NCI-H2227 treated with DMSO at 0.1 percent for 48 hours (cell line): Measurements from ENCODE around the gene COL28A1.

Source experiments
- DNase-seq: peaks from one replicate; lab custom pipeline; 2025; lab: John Stamatoyannopoulos, UW

The COL28A1 gene

DNA sequence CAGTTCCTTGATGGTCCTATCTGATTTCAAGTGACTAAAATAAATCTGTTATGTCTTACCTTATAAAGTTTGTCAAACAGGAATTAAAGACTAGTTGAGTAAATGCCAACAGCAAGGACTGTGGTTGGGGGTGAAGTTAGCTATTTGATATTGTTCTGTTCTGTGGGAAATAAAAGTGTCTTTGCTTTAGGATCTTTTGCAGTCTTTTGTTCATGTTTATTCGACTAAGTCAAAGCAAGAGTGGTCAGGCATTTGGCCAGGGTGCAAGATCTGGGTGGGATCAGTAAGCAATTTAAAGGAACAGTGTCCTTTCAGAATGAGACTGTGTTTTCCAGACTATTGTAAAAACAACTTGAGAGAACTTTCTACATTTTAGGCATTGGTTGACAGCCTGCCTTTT lies at the start of gene COL28A1:
COL28A1 (minus strand) TSS at position 183 of the 400 bp plus-strand sequence. CDS start 2,998 bp downstream, outside the sequence.
- DNase-seq = no peak

DNA sequence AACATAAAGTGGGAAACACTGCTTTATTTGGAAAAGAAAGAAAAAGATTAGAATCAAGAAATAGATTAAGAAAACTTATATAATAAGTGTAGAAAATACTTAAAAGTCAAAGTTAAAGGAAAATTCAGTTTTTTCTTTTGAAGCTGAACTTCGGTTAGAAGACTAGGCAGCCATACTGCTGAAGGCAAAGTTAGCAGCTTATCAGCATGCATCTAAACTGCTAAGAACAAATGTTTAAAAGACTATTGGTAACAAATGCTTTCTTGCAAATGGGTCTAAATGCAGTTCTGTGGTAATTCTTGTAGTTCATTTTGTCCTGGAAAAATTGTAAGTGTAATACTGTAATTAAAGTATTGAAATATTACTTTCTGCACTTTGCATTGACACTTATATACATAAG lies 49.0 kb upstream of the COL28A1 start:
- no peak for DNase-seq

DNA sequence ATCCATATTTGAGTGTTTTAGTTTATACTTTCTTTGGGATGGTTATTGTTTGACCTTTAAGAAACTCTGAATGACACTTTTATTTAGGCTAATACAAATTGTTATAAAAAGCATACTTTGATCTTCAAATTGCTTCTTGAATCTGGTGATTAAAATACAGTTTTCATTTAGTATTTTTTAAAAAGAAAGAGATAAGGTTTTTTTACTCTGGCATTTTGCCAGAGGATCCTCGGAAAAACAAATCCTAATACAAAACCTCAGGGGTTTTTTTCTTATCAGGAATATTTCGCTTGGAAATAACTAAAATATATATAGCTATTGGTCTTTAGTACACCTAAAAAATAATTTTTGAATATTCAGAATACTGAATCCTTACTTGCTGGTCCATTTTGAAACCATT lies 48.1 kb upstream of the COL28A1 start:
- no peak for DNase-seq

DNA sequence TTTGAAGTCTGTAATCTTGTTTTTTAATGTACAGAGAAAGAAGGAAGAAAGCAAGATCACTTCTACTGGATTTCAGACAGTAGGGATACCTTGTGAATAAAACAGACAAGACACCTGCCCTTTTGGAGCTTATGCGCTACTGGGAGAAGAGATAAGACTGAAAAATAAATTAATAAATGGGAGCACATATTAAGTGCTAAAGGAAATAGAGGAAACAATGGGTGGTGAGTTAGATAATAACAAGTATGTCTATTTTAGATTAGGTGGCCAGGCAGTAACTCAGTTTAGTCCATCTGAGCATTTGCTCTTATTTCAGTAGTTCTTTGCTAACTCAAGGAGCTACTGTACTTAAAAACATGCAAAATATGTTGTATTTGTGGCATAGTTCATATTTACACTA lies 46.9 kb upstream of the COL28A1 start:
- no peak for DNase-seq

DNA sequence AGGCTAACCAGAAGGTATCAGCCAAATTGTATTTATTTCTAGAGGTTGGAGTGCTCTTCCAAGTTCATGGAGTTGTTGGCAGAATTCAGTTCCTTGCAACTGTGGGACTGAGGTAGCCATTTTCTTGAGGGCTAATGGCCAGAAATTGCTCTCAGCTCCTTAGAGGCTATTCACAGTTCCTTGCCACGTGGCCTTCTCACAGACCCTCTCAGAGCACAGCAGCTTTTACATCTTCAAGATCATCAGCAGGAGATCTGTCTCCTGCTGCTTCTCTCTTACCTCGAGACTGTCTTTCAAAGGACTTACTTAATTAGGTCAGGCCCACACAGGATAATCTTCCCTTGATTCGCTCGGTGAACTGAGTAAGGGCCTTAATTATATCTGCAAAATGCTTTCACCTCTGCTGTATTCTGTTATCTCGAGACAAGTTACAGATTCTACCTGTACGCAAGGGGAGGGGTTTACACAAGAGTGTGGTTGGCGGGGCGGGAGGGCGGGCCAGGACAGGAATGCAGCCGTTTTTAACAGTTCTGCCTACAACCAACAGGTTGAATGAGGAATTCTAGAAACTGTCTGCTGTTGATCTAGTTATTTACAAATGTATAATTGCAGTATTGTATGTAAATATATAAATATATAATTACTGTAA lies 46.0 kb upstream of the COL28A1 start:
- peak; percentile 82 for DNase-seq

DNA sequence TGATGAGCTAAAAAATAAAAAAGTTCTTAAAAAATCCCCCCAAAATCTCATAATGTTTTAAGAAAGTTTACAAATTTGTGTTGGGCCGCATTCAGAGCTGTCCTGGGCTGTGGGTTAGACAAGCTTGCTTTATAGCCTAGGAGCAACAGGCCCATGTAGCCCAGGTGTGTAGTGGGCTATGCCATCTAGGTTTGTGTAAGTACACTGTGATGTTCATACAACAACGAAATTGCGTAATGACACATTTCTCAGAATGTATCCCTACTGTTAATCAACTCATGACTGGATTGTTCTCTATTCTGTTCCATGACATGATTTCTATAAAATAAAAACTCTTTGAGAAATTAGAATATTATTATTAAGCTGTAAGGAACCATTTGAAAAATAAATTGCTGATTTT lies 44.0 kb upstream of the COL28A1 start:
- no peak for DNase-seq

DNA sequence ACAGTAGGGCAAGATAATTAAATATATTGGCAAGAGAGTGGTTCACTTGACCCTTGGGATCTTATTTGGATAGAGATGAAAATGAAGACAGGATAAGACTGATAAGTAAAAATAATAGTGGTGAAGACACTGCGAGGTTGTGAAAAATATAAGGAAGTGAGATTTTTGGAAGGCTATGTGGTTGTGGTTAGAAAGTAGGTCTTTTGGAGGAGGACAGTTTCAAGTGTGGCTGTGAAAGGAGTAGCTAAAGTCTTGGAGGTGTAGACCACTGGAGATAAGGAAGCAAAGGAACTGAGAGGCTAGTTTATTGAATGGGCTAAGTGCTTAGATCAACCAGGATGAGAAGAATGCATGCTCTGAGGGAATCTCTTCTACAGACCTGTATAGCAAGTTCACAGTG lies 42.2 kb upstream of the COL28A1 start:
- DNase-seq = no peak

DNA sequence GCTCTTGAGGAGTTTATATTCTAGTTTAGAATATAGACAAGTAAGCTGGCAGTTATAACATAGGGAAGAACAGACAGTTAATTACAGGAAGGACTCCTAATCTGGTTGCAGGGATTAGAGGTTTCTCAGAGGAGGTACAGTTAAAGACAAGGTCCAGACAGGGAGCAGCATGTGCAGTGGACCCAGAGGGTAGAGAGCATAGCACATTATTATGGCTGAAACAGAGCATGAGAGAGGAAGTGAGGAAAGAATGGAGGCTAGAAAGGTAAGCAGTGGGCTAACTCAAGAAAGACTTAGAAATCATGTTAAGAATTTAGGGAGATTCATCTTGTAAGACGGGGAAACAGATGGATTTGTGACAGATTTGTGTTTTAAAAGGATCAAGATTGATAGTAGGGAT lies 40.7 kb upstream of the COL28A1 start:
- DNase-seq = no peak

DNA sequence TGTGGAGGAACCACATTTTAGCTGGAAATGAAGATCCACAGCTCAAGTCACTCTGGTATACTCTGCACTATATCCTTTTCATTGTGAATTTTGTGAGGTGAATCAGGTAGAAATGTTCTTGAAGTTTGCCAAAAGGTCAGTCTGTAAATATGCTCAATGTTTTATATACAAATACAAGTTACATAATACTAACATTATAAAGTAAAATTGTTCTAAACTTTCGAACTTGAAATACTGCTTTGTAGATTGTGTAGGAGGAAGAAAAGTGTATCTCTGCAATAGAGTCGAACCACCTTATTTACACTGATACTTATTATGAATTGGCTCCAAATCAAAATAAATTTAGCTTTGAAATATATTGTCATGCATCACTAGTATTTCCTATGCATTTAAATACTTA lies 38.0 kb upstream of the COL28A1 start:
- DNase-seq = no peak

DNA sequence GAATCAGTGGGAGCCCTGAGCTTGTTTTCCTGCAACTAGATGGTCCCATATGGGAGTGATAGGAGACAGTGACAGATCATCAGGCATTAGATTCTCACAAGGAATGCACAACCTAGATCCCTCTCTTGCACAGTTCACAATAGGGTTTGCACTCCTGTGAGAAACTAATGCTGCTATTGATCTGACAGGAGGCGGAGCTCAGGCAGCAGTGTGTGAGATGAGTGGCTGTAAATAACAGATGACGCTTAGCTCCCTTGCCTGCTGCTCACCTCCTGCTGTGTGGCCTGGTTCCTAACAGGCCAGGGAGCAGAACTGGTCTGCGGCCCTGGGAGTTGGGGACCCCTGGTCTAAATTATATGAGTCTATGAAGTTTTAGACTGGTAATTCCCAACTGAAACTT lies 34.9 kb upstream of the COL28A1 start:
- DNase-seq = no peak

DNA sequence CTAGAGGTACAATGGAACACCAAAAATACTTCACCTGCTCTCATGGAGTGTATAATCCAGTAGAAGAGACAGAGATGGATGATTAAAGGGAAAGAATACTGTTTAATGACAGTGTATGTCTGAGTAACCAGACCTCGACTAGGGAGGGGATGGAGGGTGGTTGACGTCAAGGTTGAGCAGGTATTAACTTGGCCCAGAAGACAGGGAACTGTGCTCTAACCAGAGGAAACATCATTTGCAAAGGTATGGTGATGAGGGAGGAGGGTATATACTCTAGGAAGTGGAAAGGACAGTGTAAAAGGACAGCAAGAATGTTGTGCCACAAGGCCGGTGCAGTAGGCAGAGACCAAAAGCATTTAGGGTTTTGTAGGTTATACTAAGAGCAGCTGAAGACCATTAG lies 33.9 kb upstream of the COL28A1 start:
- DNase-seq = no peak

DNA sequence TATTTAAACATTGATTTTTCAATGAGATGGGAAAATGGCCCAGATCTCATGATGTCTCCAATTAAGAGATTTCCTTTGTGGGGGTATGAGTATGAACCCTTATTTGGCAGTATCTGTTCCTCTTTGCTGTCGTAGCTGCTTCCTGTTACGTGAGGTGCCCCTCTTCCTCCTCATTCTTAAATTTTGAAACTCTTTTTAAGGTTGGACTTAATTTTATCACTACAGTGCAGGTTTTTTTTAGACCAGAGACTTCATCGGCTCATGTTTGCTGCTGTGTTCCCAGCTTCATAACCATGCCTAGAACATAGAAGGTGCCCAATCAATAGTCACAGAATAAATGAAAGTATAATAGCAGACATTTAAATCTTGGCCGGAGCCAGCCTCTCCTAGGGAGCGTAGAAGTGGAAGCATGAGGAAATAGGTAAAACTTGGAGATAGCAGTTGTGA lies 33.4 kb upstream of the COL28A1 start:
- no peak for DNase-seq

DNA sequence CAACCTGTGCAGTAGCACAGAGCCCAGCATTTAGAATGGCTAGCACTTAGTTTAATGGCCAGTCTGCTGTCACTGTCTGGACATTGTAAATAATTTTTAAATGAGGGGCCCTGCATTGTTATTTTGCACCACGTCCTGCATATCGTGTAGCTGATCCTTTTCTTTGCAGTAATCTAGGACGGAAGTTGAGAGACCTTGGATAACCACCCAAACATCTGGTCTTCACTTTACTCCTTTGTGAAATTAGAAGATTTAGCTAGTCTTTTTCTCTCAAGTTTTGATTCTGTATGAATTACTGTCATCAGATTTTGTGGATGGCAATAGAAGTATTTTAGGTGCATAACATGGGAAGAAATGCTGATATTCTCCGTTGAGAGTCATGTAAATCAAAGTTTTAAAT lies 32.9 kb upstream of the COL28A1 start:
- no peak for DNase-seq

DNA sequence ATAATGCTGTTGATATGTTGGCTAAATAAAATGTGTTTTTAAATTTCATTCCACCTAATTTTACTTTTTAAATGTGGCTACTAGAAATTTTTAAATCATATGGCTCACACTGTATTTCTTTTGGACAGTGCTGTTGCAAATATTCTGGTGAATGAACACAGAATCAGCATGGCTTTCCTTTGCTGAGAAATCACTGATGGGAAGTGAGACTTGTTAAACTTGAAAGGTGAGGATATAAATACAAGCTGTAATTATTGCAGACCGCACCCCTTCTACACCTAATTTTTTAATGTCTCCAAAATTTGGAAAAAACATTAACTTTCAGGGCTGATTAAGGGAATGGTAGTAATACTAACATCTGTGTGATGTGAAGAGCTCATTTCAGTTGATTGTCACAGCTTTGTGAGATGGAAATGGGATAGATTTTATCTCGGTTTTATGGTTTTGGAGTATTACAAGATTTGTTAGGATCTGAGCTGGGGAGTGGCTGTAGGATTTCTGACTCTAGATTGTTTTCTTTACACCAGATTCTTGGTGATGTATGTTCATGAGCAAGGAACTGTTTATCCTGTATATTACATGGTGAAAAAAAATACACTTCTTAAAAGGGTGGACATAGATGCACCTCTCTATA lies 32.3 kb upstream of the COL28A1 start:
- no peak for DNase-seq

DNA sequence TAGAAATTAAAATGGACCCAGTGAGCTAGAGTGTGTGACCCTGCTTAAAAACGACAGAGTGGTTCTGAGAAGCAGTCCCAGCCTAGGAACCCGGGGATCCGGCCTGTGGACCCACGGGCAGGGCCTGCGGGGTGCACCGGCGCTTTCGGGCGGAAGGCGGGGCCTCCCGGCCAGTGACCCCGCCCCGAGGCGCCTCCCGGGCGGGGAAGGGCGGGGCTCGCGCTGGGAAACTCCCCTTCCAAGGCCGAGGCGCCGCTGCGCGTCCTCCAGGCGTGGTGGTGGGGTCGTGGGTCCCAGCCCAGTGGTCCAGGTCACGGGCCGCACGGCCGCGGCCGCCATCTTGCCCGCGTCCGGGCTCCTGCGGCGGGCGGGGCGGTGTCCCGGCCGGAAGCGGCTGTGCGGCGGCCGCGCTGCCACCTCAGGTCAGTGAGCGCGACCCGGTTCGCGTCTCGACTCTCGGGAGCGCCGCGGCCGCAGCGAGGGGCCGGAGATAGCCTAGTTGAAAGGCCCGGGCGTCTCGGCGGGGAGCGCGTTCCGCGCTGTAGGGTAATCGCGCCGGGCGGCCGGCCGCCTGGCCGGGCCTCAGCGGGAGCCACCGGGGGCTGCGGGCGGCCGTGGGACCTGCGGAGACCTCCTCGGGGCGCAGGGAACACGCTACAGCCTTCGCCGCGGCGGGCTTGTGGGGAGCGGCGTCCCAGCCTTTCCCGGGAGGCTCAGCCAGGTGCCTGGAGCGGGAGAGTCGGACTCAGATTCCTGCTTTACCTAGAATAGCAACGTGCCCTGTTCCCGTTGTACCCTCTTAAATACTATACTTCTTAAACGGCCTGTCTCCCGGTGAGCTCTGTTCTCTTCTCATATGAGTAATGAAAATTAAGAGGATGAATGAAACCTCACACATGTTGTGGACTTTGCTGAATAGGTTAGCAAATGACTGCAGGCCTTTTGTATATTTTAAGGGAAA lies 31.3 kb upstream of the COL28A1 start, which contains the start of gene MIOS:
MIOS (plus strand) TSS at position 234 of the 961 bp plus-strand sequence. CDS start 5,592 bp downstream, outside the sequence.
- DNase-seq = peak; percentile 19

DNA sequence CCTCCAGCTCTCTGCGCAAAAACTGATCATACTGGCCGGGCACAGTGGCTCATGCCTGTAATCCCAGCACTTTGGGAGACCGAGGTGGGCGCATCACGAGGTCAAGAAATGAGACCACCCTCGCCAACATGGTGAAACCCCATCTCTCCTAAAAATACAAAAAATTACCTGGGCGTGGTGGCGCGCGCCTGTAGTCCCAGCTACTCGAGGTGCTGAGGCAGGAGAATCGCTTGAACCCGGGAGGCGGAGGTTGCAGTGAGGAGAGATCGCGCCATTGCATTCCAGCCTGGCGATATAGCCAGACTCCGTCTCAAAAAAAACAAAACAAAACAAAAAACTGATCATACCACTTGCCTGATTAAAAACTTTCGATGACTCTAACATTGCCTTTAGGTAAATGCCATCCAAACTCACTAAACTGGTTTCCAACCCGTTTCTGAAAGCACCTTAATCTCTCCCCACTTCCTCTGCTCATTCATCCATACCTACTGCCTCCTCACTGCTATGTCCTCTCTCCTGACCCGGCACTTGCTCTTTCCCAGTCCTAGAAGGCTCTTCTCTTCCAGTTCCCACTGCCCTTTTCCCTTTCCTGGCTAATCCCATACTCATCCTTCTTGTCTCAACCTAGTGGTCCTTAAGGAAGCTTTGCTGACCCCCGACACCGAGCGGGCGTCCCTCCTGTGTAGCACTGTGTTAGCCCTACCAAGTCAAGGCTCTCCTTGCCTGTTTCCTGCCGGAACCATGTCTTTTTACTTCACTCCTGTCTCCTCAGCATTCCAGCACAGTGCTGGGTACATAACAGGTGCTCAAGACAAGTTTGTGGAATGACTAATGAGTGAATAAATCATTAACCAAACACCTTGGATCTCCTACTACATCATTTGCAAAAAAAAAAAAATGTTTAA lies 30.3 kb upstream of the COL28A1 start:
- no peak for DNase-seq

DNA sequence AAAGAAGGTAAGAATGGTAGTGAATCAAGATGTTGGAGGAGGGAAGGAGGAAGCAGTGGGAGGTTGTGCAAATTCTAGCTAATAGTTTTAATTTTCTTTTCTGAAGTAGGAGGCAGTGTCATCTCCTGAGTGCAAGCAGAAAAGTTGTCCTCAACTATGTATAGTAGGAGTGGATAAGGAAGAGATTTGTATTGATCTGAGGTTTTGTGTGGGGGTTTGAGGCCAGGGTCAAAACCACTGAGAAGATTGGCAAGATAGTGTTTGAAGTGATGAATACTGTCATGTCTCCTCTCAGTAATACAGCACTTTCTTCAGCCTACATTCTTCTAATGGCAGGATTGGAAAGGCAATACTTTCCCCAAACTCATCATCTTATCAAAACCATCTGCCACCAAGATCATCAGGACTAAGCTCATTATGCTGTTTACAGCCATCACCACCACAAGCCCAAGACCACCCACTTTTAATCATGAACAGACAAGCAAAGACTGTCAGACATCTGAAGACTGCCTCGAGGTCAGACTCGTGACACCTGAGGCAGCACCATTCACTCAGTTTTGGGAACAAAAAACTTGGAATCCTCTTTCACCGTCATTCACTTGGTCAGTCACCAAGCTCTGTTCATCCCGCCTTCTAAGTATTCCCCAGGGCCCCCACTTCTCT lies 29.5 kb upstream of the COL28A1 start:
- no peak for DNase-seq

DNA sequence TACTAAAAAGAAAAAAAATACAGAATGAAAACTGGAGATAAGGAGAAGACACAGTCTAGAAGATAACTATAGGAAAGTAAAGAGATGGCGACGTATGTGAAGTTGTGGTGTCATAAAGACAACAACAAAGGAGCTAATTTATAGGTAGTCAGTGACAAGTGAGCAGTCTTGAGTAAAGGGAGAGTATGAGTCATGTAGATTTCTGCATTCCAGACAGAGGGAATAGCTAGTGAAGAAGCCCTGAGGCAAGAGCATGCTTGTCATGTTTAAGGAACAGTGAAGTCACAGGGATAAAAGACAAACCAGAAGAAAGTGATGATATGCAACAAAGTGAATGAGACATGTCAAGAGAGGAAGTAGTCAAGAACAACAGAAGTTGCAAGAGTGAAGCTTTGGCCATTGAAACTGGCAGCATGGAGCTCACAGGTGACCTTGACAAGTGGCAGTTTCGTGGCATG lies 28.7 kb upstream of the COL28A1 start:
- DNase-seq = no peak

DNA sequence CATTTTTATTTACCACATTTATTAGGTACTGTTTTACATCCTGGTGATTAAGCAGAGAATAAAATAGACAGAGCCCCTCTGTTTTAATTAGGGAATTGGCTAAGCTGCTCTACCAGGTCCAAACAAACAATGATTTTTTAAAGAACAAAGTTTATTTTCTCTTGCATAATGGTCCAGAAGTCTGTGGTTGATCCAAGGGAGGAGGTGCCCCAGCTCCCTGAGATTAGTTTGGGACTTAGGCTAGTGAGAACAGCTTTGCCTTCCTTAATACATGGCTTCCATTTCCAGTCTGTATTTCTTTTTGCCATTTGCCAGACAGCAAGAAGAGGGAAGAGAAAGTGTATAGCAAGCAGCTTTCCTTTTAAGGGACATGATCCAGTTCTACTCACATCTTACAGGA lies 28.1 kb upstream of the COL28A1 start:
- no peak for DNase-seq

DNA sequence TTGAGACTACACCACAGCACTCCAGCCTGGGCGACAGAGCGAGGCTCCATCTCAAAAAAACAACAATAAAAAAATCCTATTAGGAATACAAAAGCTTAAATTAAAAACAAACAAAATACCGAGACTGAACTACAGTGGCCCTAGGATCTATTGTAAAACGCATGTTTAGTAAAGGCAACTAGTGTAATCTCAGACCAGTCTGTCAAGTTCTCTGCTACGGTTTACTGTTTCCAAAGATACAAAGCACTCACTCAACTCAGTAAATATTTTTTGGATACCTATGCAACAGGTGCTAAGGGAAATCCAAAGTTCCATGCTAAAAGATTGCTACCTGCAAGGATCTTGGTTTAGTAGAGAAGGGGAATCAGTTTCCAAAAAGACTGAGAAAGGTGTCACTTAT lies 27.6 kb upstream of the COL28A1 start:
- no peak for DNase-seq

DNA sequence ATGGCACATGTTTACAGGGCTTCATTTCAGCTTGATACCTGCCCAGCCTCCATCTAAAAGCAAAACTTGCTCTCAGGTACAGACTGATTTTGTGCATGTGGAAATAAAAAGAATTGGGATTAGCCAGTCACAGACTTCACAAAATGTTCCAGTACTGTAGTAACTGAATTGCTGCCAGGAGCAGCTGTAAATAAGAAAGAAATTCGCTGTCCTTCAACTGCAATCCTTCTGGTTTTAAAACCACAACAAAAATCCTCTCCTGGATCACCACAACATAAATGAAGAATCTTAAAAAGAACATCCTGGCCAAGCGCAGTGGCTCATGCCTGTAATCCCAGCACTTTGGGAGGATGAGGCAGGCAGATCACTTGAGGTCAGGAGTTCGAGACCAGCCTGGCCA lies 27.1 kb upstream of the COL28A1 start:
- no peak for DNase-seq
